ENCODE results near the gene SNRPA1.

The SNRPA1 gene

GRCh38 chr15:101313041-101313761 is 18.2 kb upstream of the SNRPA1 start:
- no peaks in the 10 kb centered on the region for H3K9me3 ChIP-seq (ENCODE audit: control extremely low read depth in 1 of 5, control insufficient read depth in 4 of 5, insufficient read depth in 2 of 5, low read depth in 1 of 5, low read length in 4 of 5)
- POLR2A ChIA-PET, result no interaction called here
- H3K27me3 ChIP-seq (replicated peaks in 2 of 5; ENCODE audit: control insufficient read depth in 4 of 5, insufficient read depth in 5 of 5, low read length in 4 of 5), result peaks cover 0 to 64% (median 16%) of the 10 kb centered on the region in 5 experiments
- no peak overlapping the region for H3K27ac ChIP-seq (ENCODE audit: insufficient read depth in 1 of 2, low read depth in 1 of 2, low read length in 2 of 2, poor library complexity in 1 of 2, severe bottlenecking in 2 of 2)
- H3K4me3 ChIP-seq (ENCODE audit: control insufficient read depth in 1 of 7, extremely low read depth in 1 of 7, insufficient read depth in 4 of 7, low read depth in 2 of 7, low read length in 6 of 7), result no peak overlapping the region
- no peaks in the 10 kb centered on the region for H3K4me1 ChIP-seq (ENCODE audit: control extremely low read depth in 1 of 4, control insufficient read depth in 4 of 4, insufficient read depth in 4 of 4, low read length in 3 of 4)
- WGBS (ENCODE audit: insufficient coverage), result 95% methylated on average over 21 of the region's 21 CpGs
- CTCF ChIA-PET, result interaction anchor here (1.1 to 1.2 kb wide), 3 partner anchors 10 to 328 kb away, joined by 3 to 4 read pairs (median 3); no protein-coding TSS in a partner anchor
- no peaks in the 10 kb centered on the region for H3K36me3 ChIP-seq (ENCODE audit: control insufficient read depth in 4 of 4, insufficient read depth in 4 of 4, low read length in 3 of 4)
- DNase-seq, result no peak

GRCh38 chr15:101310508-101310907 is 15.5 kb upstream of the SNRPA1 start:
- ChIA-PET CTCF (interaction anchor here (0.8 kb wide), 1 partner anchor 10 kb away, joined by 3 read pairs; no protein-coding TSS in a partner anchor), POLR2A (no interaction called here)
- H3K4me1 ChIP-seq (ENCODE audit: control extremely low read depth in 1 of 4, control insufficient read depth in 4 of 4, insufficient read depth in 4 of 4, low read length in 3 of 4), result no peaks in the 10 kb centered on the region
- H3K27me3 ChIP-seq (replicated peaks in 2 of 5; ENCODE audit: control insufficient read depth in 4 of 5, insufficient read depth in 5 of 5, low read length in 4 of 5), result peaks cover 0 to 59% (median 7%) of the 10 kb centered on the region in 5 experiments
- H3K4me3 ChIP-seq (ENCODE audit: control insufficient read depth in 1 of 7, extremely low read depth in 1 of 7, insufficient read depth in 4 of 7, low read depth in 2 of 7, low read length in 6 of 7), result no peak overlapping the region
- H3K9me3 ChIP-seq (ENCODE audit: control extremely low read depth in 1 of 5, control insufficient read depth in 4 of 5, insufficient read depth in 2 of 5, low read depth in 1 of 5, low read length in 4 of 5), result no peaks in the 10 kb centered on the region
- WGBS (ENCODE audit: insufficient coverage), result 100% methylated on average over 6 of the region's 7 CpGs
- DNase-seq, result no peak
- H3K36me3 ChIP-seq (ENCODE audit: control insufficient read depth in 4 of 4, insufficient read depth in 4 of 4, low read length in 3 of 4), result no peaks in the 10 kb centered on the region
- no peak overlapping the region for H3K27ac ChIP-seq (ENCODE audit: insufficient read depth in 1 of 2, low read depth in 1 of 2, low read length in 2 of 2, poor library complexity in 1 of 2, severe bottlenecking in 2 of 2)

- H3K36me3 ChIP-seq (ENCODE audit: control insufficient read depth in 4 of 4, insufficient read depth in 4 of 4, low read length in 3 of 4), result no peaks in the 10 kb centered on the region
- DNase-seq, result no peak
- ChIA-PET CTCF (interaction anchor here (0.8 kb wide), 1 partner anchor 10 kb away, joined by 3 read pairs; no protein-coding TSS in a partner anchor), POLR2A (no interaction called here)
- no peaks in the 10 kb centered on the region for H3K9me3 ChIP-seq (ENCODE audit: control extremely low read depth in 1 of 5, control insufficient read depth in 4 of 5, insufficient read depth in 2 of 5, low read depth in 1 of 5, low read length in 4 of 5)
- H3K4me3 ChIP-seq (ENCODE audit: control insufficient read depth in 1 of 7, extremely low read depth in 1 of 7, insufficient read depth in 4 of 7, low read depth in 2 of 7, low read length in 6 of 7), result no peak overlapping the region
- H3K27me3 ChIP-seq (replicated peaks in 2 of 5; ENCODE audit: control insufficient read depth in 4 of 5, insufficient read depth in 5 of 5, low read length in 4 of 5), result peaks cover 0 to 61% (median 7%) of the 10 kb centered on the region in 5 experiments
- no peaks in the 10 kb centered on the region for H3K4me1 ChIP-seq (ENCODE audit: control extremely low read depth in 1 of 4, control insufficient read depth in 4 of 4, insufficient read depth in 4 of 4, low read length in 3 of 4)
- no peak overlapping the region for H3K27ac ChIP-seq (ENCODE audit: insufficient read depth in 1 of 2, low read depth in 1 of 2, low read length in 2 of 2, poor library complexity in 1 of 2, severe bottlenecking in 2 of 2)
- 100% methylated on average over 1 of the region's 7 CpGs for WGBS (ENCODE audit: insufficient coverage)
These were observed 15.1 kb upstream of the SNRPA1 start for GRCh38 chr15:101310161-101310480.

- Histone ChIP-seq H3K36me3 (ENCODE audit: control insufficient read depth in 4 of 4, insufficient read depth in 4 of 4, low read length in 3 of 4) (no peaks in the 10 kb centered on the region), H3K9me3 (ENCODE audit: control extremely low read depth in 1 of 5, control insufficient read depth in 4 of 5, insufficient read depth in 2 of 5, low read depth in 1 of 5, low read length in 4 of 5) (no peaks in the 10 kb centered on the region), H3K4me3 (ENCODE audit: control insufficient read depth in 1 of 7, extremely low read depth in 1 of 7, insufficient read depth in 4 of 7, low read depth in 2 of 7, low read length in 6 of 7) (no peak overlapping the region), H3K27ac (ENCODE audit: insufficient read depth in 1 of 2, low read depth in 1 of 2, low read length in 2 of 2, poor library complexity in 1 of 2, severe bottlenecking in 2 of 2) (no peak overlapping the region), H3K27me3 (replicated peaks in 2 of 5; ENCODE audit: control insufficient read depth in 4 of 5, insufficient read depth in 5 of 5, low read length in 4 of 5) (peaks cover 0 to 62% (median 7%) of the 10 kb centered on the region in 5 experiments), H3K4me1 (ENCODE audit: control extremely low read depth in 1 of 4, control insufficient read depth in 4 of 4, insufficient read depth in 4 of 4, low read length in 3 of 4) (no peaks in the 10 kb centered on the region)
- CTCF ChIA-PET, result interaction anchor here (0.8 to 2.3 kb wide), 3 partner anchors 9 to 332 kb away, joined by 3 to 11 read pairs (median 8); no protein-coding TSS in a partner anchor
- POLR2A ChIA-PET, result no interaction called here
- WGBS (ENCODE audit: insufficient coverage), result 92% methylated on average over 25 of the region's 26 CpGs
- no peak for DNase-seq
These were observed 14.6 kb upstream of the SNRPA1 start for GRCh38 chr15:101309436-101310160.

- Histone ChIP-seq H3K27ac (ENCODE audit: insufficient read depth in 1 of 2, low read depth in 1 of 2, low read length in 2 of 2, poor library complexity in 1 of 2, severe bottlenecking in 2 of 2) (no peak overlapping the region), H3K36me3 (ENCODE audit: control insufficient read depth in 4 of 4, insufficient read depth in 4 of 4, low read length in 3 of 4) (no peaks in the 10 kb centered on the region), H3K27me3 (replicated peaks in 2 of 5; ENCODE audit: control insufficient read depth in 4 of 5, insufficient read depth in 5 of 5, low read length in 4 of 5) (peaks cover 0 to 62% (median 7%) of the 10 kb centered on the region in 5 experiments), H3K4me3 (ENCODE audit: control insufficient read depth in 1 of 7, extremely low read depth in 1 of 7, insufficient read depth in 4 of 7, low read depth in 2 of 7, low read length in 6 of 7) (no peak overlapping the region), H3K9me3 (ENCODE audit: control extremely low read depth in 1 of 5, control insufficient read depth in 4 of 5, insufficient read depth in 2 of 5, low read depth in 1 of 5, low read length in 4 of 5) (no peaks in the 10 kb centered on the region), H3K4me1 (ENCODE audit: control extremely low read depth in 1 of 4, control insufficient read depth in 4 of 4, insufficient read depth in 4 of 4, low read length in 3 of 4) (no peaks in the 10 kb centered on the region)
- POLR2A ChIA-PET, result no interaction called here
- 94% methylated on average over 15 of the region's 20 CpGs for WGBS (ENCODE audit: insufficient coverage)
- no peak for DNase-seq
- CTCF ChIA-PET, result interaction anchor here (0.9 to 2.3 kb wide), 3 partner anchors 9 to 332 kb away, joined by 3 to 11 read pairs (median 8); no protein-coding TSS in a partner anchor
These were observed 13.8 kb upstream of the SNRPA1 start for GRCh38 chr15:101308604-101309435.

GRCh38 chr15:101307897-101308603 is 13.0 kb upstream of the SNRPA1 start:
- CTCF ChIA-PET, result interaction anchor here (0.9 to 2.3 kb wide), 4 partner anchors 10 to 333 kb away, joined by 3 to 11 read pairs (median 6); no protein-coding TSS in a partner anchor
- Histone ChIP-seq H3K4me3 (ENCODE audit: control insufficient read depth in 1 of 7, extremely low read depth in 1 of 7, insufficient read depth in 4 of 7, low read depth in 2 of 7, low read length in 6 of 7) (no peak overlapping the region), H3K36me3 (ENCODE audit: control insufficient read depth in 4 of 4, insufficient read depth in 4 of 4, low read length in 3 of 4) (no peaks in the 10 kb centered on the region), H3K27me3 (replicated peaks in 2 of 5; ENCODE audit: control insufficient read depth in 4 of 5, insufficient read depth in 5 of 5, low read length in 4 of 5) (peaks cover 0 to 61% (median 10%) of the 10 kb centered on the region in 5 experiments), H3K9me3 (ENCODE audit: control extremely low read depth in 1 of 5, control insufficient read depth in 4 of 5, insufficient read depth in 2 of 5, low read depth in 1 of 5, low read length in 4 of 5) (no peaks in the 10 kb centered on the region), H3K27ac (ENCODE audit: insufficient read depth in 1 of 2, low read depth in 1 of 2, low read length in 2 of 2, poor library complexity in 1 of 2, severe bottlenecking in 2 of 2) (no peak overlapping the region), H3K4me1 (ENCODE audit: control extremely low read depth in 1 of 4, control insufficient read depth in 4 of 4, insufficient read depth in 4 of 4, low read length in 3 of 4) (no peaks in the 10 kb centered on the region)
- 91% methylated on average over 13 of the region's 16 CpGs for WGBS (ENCODE audit: insufficient coverage)
- DNase-seq, result no peak
- POLR2A ChIA-PET, result no interaction called here

All from common myeloid progenitor, CD34-positive (primary cell).